ENCODE data around the gene C1QTNF2.

DNA sequence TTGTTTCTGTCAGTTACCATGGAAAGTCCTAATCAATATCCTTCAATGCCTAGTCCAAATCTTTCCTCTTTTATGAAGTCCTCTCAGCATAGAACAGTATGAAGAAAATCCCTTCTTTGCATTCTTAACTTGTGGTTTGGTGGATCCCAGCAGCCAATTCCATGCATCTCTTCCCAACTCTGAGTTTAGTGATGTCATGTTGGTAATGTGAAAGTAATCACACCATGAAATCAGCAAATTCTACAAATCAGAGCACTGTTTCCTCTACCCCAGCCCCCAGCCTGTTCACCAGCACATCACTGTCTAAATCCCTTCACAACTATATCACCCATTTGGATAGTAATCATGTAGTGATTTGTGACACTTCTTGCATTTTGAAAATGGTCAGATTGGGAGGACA is 4.7 kb upstream of the C1QTNF2 start:
- TF ChIP-seq CTCF (IDR thresholded peaks at IDR 0.05) (no peak), EZH2 (IDR thresholded peaks at IDR 0.05; ENCODE audit: borderline replicate concordance, insufficient read depth, low read depth, low read length, poor library complexity, severe bottlenecking) (no peak)

Measured in B cell (primary cell).